B cell (primary cell): ENCODE data around the gene CACUL1. TPM values are rescaled to one million over a fixed set of nuclear protein-coding genes. Genes with fewer than 3 reads are reported as not detected.

Experiments
- ATAC-seq: fragments of 200-7000 bp; cut with Tn5 transposase; one replicate; pipeline ENCODE4 v1.10.0; 2021; ENCODE audit warnings: low read depth, mild to moderate bottlenecking, moderate number of reproducible peaks, moderate library complexity
- CTCF ChIA-PET: fragments of 350-600 bp; sonication (Branson Sonifier 250); formaldehyde crosslinking; loops from one replicate; lab custom pipeline; 2021; ENCODE audit warnings: antibody characterized with exemption, inconsistent platforms; lab: Charles Lee
- POLR2A ChIA-PET: fragments of 350-600 bp; sonication (Branson Sonifier 250); formaldehyde crosslinking; loops from one replicate; lab custom pipeline; 2021; ENCODE audit warnings: antibody characterized with exemption; lab: Charles Lee
- DNase-seq: peaks from one replicate; pipeline ENCODE4 v3.0.0; 2013
- H2AFZ ChIP-seq: 2 replicates; pipeline ENCODE4 v1.6.1; 2012; ENCODE audit warnings: mild to moderate bottlenecking, low read depth, low read length; ENCODE audit not compliant: insufficient read depth, poor library complexity, severe bottlenecking
- H3K27ac ChIP-seq, 2 donors: 1 replicate in 1 of 2; 2 replicates in 1 of 2; pipeline ENCODE4 v1.5.1; 2012 to 2013; ENCODE audit warnings: low read length in 2 of 2, mild to moderate bottlenecking in 2 of 2, moderate library complexity in 1 of 2
- H3K27me3 ChIP-seq, 4 experiments: fragments of 200-600 bp in 1 of 4; sonication (generic) in 1 of 4; replicated peaks in 1 of 4; 1 replicate in 2 of 4; 2 replicates in 2 of 4; pipeline versions ENCODE4 v1.6.1 to v1.7.0; 2013 to 2016; ENCODE audit warnings: low read length in 3 of 4, mild to moderate bottlenecking in 2 of 4, mixed read lengths in 1 of 4, moderate library complexity in 1 of 4; ENCODE audit not compliant: insufficient read depth in 4 of 4, control insufficient read depth in 3 of 4; ENCODE audit errors: control extremely low read depth in 1 of 4
- H3K36me3 ChIP-seq, 2 experiments: replicated peaks in 1 of 2; 1 replicate in 1 of 2; 2 replicates in 1 of 2; pipeline versions ENCODE4 v1.6.1 to v1.7.1; 2013; ENCODE audit warnings: low read length in 1 of 2; ENCODE audit not compliant: insufficient read depth in 2 of 2, control insufficient read depth in 1 of 2; ENCODE audit errors: control extremely low read depth in 1 of 2, extremely low read depth in 1 of 2
- H3K4me1 ChIP-seq, 2 donors: fragments of 200-600 bp in 1 of 2; sonication (generic) in 1 of 2; 1 replicate in 1 of 2; 2 replicates in 1 of 2; pipeline versions ENCODE4 v1.5.1 to v1.6.1; 2013 to 2017; ENCODE audit warnings: low read length in 2 of 2; ENCODE audit not compliant: control insufficient read depth in 2 of 2, insufficient read depth in 2 of 2
- H3K4me2 ChIP-seq: replicated peaks from 2 replicates; pipeline ENCODE3; 2012; ENCODE audit warnings: mild to moderate bottlenecking, low read depth, low read length; ENCODE audit not compliant: poor library complexity, severe bottlenecking
- H3K4me3 ChIP-seq, 5 experiments: fragments of 200-600 bp in 1 of 5; sonication (generic) in 1 of 5; 1 replicate in 3 of 5; 2 replicates in 2 of 5; pipeline versions ENCODE4 v1.5.1 to v1.7.0; 2011 to 2016; ENCODE audit warnings: low read length in 4 of 5, mild to moderate bottlenecking in 4 of 5, low read depth in 2 of 5, control low read depth in 1 of 5, moderate library complexity in 1 of 5; ENCODE audit not compliant: insufficient read depth in 1 of 5; ENCODE audit errors: control extremely low read depth in 1 of 5, extremely low read depth in 1 of 5
- H3K79me2 ChIP-seq: fragments of 200-600 bp; sonication (generic); one replicate; pipeline ENCODE4 v1.6.0; 2016; ENCODE audit warnings: low read length; ENCODE audit not compliant: control insufficient read depth, insufficient read depth
- H3K9ac ChIP-seq: fragments of 200-600 bp; sonication (generic); 2 replicates; pipeline ENCODE4 v1.6.1; 2017; ENCODE audit warnings: mild to moderate bottlenecking, low read length, moderate library complexity
- H3K9me3 ChIP-seq, 3 donors: one replicate each; pipeline versions ENCODE4 v1.6.1 to v1.7.1; 2013; ENCODE audit warnings: low read length in 2 of 3; ENCODE audit not compliant: control insufficient read depth in 2 of 3, insufficient read depth in 1 of 3; ENCODE audit errors: control extremely low read depth in 1 of 3
- H4K20me1 ChIP-seq: 2 replicates; pipeline ENCODE4 v1.6.0; 2012; ENCODE audit warnings: mild to moderate bottlenecking, low read length; ENCODE audit not compliant: insufficient read depth, control insufficient read depth, poor library complexity, severe bottlenecking
- H3K27ac Mint-ChIP-seq: one replicate; pipeline ENCODE4 v1.8.0; 2021; ENCODE audit warnings: mixed read lengths
- H3K27me3 Mint-ChIP-seq: one replicate; pipeline ENCODE4 v1.8.0; 2021; ENCODE audit warnings: mixed read lengths
- H3K4me1 Mint-ChIP-seq: one replicate; pipeline ENCODE4 v1.8.0; 2021; ENCODE audit warnings: mixed read lengths
- H3K4me3 Mint-ChIP-seq: one replicate; pipeline ENCODE4 v1.8.0; 2021; ENCODE audit warnings: mixed read lengths
- H3K9me3 Mint-ChIP-seq: one replicate; pipeline ENCODE4 v1.8.0; 2022; ENCODE audit warnings: mixed read lengths; ENCODE audit not compliant: insufficient read depth
- CTCF ChIP-seq: fragments of 200-600 bp; IDR thresholded peaks from one replicate; pipeline ENCODE4 v1.8.0; 2022; ENCODE audit warnings: antibody characterized with exemption, mild to moderate bottlenecking
- EZH2 ChIP-seq: IDR thresholded peaks from 2 replicates; pipeline ENCODE4 v1.6.1; 2012; ENCODE audit warnings: borderline replicate concordance, low read depth, mild to moderate bottlenecking, moderate library complexity, low read length; ENCODE audit not compliant: insufficient read depth, poor library complexity, severe bottlenecking
- WGBS: methylation state at CpG from one replicate; pipeline ENCODE4 v1.1.5; 2013; ENCODE audit warnings: missing lambda C conversion rate; ENCODE audit not compliant: insufficient coverage; 5-methylcytosine and 5-hydroxymethylcytosine counted together
- intact Hi-C: fragments of 100-400 bp; cut with micrococcal nuclease; formaldehyde crosslinking; loops from one replicate; pipeline ENCODE4 v1.10.0; 2022
- polyA plus RNA-seq: library from polyadenylated mRNA; depleted of rRNA; stranded (reverse); fragments of >200 nt; gene quantifications from 2 replicates; pipeline ENCODE4 v1.2.3, GENCODE V29; 2012
- total RNA-seq, 2 donors: library from RNA; stranded (reverse); fragments of 120-200 nt in 1 of 2; gene quantifications; 1 replicate in 1 of 2; 2 replicates in 1 of 2; pipeline versions ENCODE4 v1.2.3 to v1.2.4, GENCODE V29; 2013 to 2022

Gene CACUL1
- total and polyA plus RNA-seq, 2 donors (not counting 1 experiment from before 2014, with no cell fraction given), result 7.4 to 39.5 TPM

- Histone ChIP-seq H4K20me1 (no peaks in the 10 kb centered on the region), H3K27ac (no peak overlapping the region), H3K9ac (no peak overlapping the region), H3K4me1 (no peaks in the 10 kb centered on the region), H3K9me3 (peaks cover 0 to 9% (median 0%) of the 10 kb centered on the region in 3 donors), H3K4me2 (no peak overlapping the region), H3K4me3 (no peak overlapping the region), H2AFZ (no peak overlapping the region), H3K36me3 (no peaks in the 10 kb centered on the region), H3K79me2 (no peaks in the 10 kb centered on the region), H3K27me3 (peaks cover 0 to 2% (median 0%) of the 10 kb centered on the region in 4 experiments)
- 100% methylated on average over 1 of the region's 6 CpGs for WGBS
- POLR2A ChIA-PET, result no interaction called here
- no peaks in the 10 kb centered on the region for H3K4me1 Mint-ChIP-seq
- ATAC-seq (no peak), DNase-seq (no peak)
- H3K4me3 Mint-ChIP-seq, result no peak overlapping the region
- no peaks in the 10 kb centered on the region for H3K9me3 Mint-ChIP-seq
- intact Hi-C loops, result no loop called here
- no peak for TF ChIP-seq CTCF
- H3K27ac Mint-ChIP-seq, result no peak overlapping the region
- CTCF ChIA-PET, result interaction anchor here (0.7 kb wide), 1 partner anchor 47 kb away, joined by 3 read pairs; no protein-coding TSS in a partner anchor
- H3K27me3 Mint-ChIP-seq, result no peaks in the 10 kb centered on the region
Observed at GRCh38 chr10:118768041-118768919, 13.5 kb upstream of the CACUL1 start.

- Histone ChIP-seq H3K4me1 (no peaks in the 10 kb centered on the region), H2AFZ (no peak overlapping the region), H4K20me1 (no peaks in the 10 kb centered on the region), H3K9ac (no peak overlapping the region), H3K9me3 (peaks cover 0 to 9% (median 0%) of the 10 kb centered on the region in 3 donors), H3K27ac (no peak overlapping the region), H3K36me3 (no peaks in the 10 kb centered on the region), H3K79me2 (no peaks in the 10 kb centered on the region), H3K27me3 (peaks cover 0 to 3% (median 0%) of the 10 kb centered on the region in 4 experiments), H3K4me2 (no peak overlapping the region), H3K4me3 (no peak overlapping the region)
- DNase-seq (no peak), ATAC-seq (no peak)
- Mint-ChIP-seq H3K9me3 (no peaks in the 10 kb centered on the region), H3K27ac (no peak overlapping the region), H3K4me3 (no peak overlapping the region), H3K4me1 (no peaks in the 10 kb centered on the region), H3K27me3 (no peaks in the 10 kb centered on the region)
- POLR2A ChIA-PET, result no interaction called here
- TF ChIP-seq EZH2 (no peak), CTCF (no peak)
- 93% methylated on average over 4 of the region's 6 CpGs for WGBS
- intact Hi-C loops, result no loop called here
- CTCF ChIA-PET, result no interaction called here
Observed at GRCh38 chr10:118767297-118768040, 12.7 kb upstream of the CACUL1 start.
